GM12892 (cell line): ENCODE data around the gene CUBN.

Experiments
- POLR2A ChIP-seq: IDR thresholded peaks from 2 replicates; pipeline ENCODE4 v1.6.1; 2011; ENCODE audit warnings: low read depth, low read length, control low read depth
- POLR2AphosphoS5 ChIP-seq: IDR thresholded peaks from 2 replicates; pipeline ENCODE4 v1.6.1; 2011; ENCODE audit warnings: low read depth, low read length, control low read depth
- TAF1 ChIP-seq: IDR thresholded peaks from 2 replicates; pipeline ENCODE4 v1.6.1; 2011; ENCODE audit warnings: low read depth, mild to moderate bottlenecking, control low read depth, low read length, borderline replicate concordance

- no peak for TF ChIP-seq POLR2A
- no peak for TF ChIP-seq TAF1
- TF ChIP-seq POLR2AphosphoS5, result no peak
Measured at GRCh38 chr10:16816171-16816570, 313.4 kb downstream of the CUBN start.
